Activated naive CD4-positive, alpha-beta T cell treated with anti-CD3 and anti-CD28 coated beads, Interleukin-2, amount 50 U/mL, for 24 hours (primary cell): ENCODE results near the gene ZNF800.
A peak's percentile ranks its signal among the peaks of the same experiment; 100 is the strongest.
"Not testable (repeated sequence)": the region's sequence is repeated elsewhere in the genome, so short reads cannot be mapped to it uniquely, and the experiment has no call there.

Source experiments
- H3K27ac Mint-ChIP-seq: one replicate; pipeline ENCODE4 v1.8.0; 2021; ENCODE audit warnings: mild to moderate bottlenecking, mixed read lengths
- H3K27me3 Mint-ChIP-seq: one replicate; pipeline ENCODE4 v1.8.0; 2021; ENCODE audit warnings: mixed read lengths
- H3K36me3 Mint-ChIP-seq: one replicate; pipeline ENCODE4 v1.8.0; 2021; ENCODE audit warnings: mixed read lengths
- H3K4me1 Mint-ChIP-seq: one replicate; pipeline ENCODE4 v1.8.0; 2021; ENCODE audit warnings: mixed read lengths
- H3K4me3 Mint-ChIP-seq: one replicate; pipeline ENCODE4 v1.8.0; 2021; ENCODE audit warnings: mild to moderate bottlenecking, mixed read lengths
- H3K9me3 Mint-ChIP-seq: one replicate; pipeline ENCODE4 v1.8.0; 2021; ENCODE audit warnings: mixed read lengths

Gene ZNF800

GRCh38 chr7:127392566-127393367, at the start of gene ZNF800:
ZNF800 (minus strand) TSS chr7:127392708; CDS start chr7:127391557, 1,151 bp downstream.
- Mint-ChIP-seq H3K27ac (peak within 1 kb of the TSS; percentile 98), H3K4me3 (peak within 1 kb of the TSS; percentile 99), H3K27me3 (no peaks in the 10 kb centered on the region), H3K9me3 (no peaks in the 10 kb centered on the region), H3K36me3 (peaks cover 26% of the 10 kb centered on the region), H3K4me1 (peaks cover 67% of the 10 kb centered on the region)

GRCh38 chr7:127440206-127440605, 47.7 kb upstream of the ZNF800 start:
- Mint-ChIP-seq H3K4me1 (no peaks in the 10 kb centered on the region), H3K27me3 (peaks cover 2% of the 10 kb centered on the region), H3K36me3 (no peaks in the 10 kb centered on the region), H3K27ac (no peak overlapping the region), H3K9me3 (no peaks in the 10 kb centered on the region), H3K4me3 (no peak overlapping the region)

GRCh38 chr7:127438836-127439235, 46.3 kb upstream of the ZNF800 start:
- peak overlapping the region; percentile 6 for H3K27ac Mint-ChIP-seq
- H3K27me3 Mint-ChIP-seq = peaks cover 2% of the 10 kb centered on the region
- H3K4me3 Mint-ChIP-seq = no peak overlapping the region
- no peaks in the 10 kb centered on the region for H3K4me1 Mint-ChIP-seq
- no peaks in the 10 kb centered on the region for H3K36me3 Mint-ChIP-seq
- no peaks in the 10 kb centered on the region for H3K9me3 Mint-ChIP-seq

- Mint-ChIP-seq H3K9me3 (no peaks in the 10 kb centered on the region), H3K4me3 (no peak overlapping the region), H3K36me3 (no peaks in the 10 kb centered on the region), H3K27ac (no peak overlapping the region), H3K27me3 (peaks cover 2% of the 10 kb centered on the region), H3K4me1 (no peaks in the 10 kb centered on the region)
Observed at GRCh38 chr7:127437837-127438236, 45.3 kb upstream of the ZNF800 start.

GRCh38 chr7:127437241-127437640, 44.7 kb upstream of the ZNF800 start:
- H3K4me1 Mint-ChIP-seq = peaks cover under 1% of the 10 kb centered on the region
- no peak overlapping the region for H3K4me3 Mint-ChIP-seq
- H3K27me3 Mint-ChIP-seq = no peaks in the 10 kb centered on the region
- no peaks in the 10 kb centered on the region for H3K9me3 Mint-ChIP-seq
- no peaks in the 10 kb centered on the region for H3K36me3 Mint-ChIP-seq
- peak overlapping the region; percentile 0 for H3K27ac Mint-ChIP-seq

GRCh38 chr7:127429281-127429680, 36.8 kb upstream of the ZNF800 start:
- not testable (repeated sequence) for H3K27me3 Mint-ChIP-seq, H3K4me3 Mint-ChIP-seq, H3K9me3 Mint-ChIP-seq, H3K27ac Mint-ChIP-seq, H3K36me3 Mint-ChIP-seq
- peaks cover 22% of the 10 kb centered on the region for H3K4me1 Mint-ChIP-seq

GRCh38 chr7:127419196-127419595, 26.7 kb upstream of the ZNF800 start:
- H3K27ac Mint-ChIP-seq = no peak overlapping the region

GRCh38 chr7:127418459-127418858, 26.0 kb upstream of the ZNF800 start:
- H3K9me3 Mint-ChIP-seq = no peaks in the 10 kb centered on the region
- H3K36me3 Mint-ChIP-seq = peaks cover 3% of the 10 kb centered on the region
- H3K27ac Mint-ChIP-seq = no peak overlapping the region
- H3K27me3 Mint-ChIP-seq = no peaks in the 10 kb centered on the region
- H3K4me1 Mint-ChIP-seq = peaks cover 53% of the 10 kb centered on the region
- H3K4me3 Mint-ChIP-seq = no peak overlapping the region

More at GRCh38 chr7:127419196-127419595, 26.7 kb upstream of the ZNF800 start:
- no peak overlapping the region for H3K4me3 Mint-ChIP-seq
- H3K4me1 Mint-ChIP-seq = peaks cover 46% of the 10 kb centered on the region
- peaks cover 3% of the 10 kb centered on the region for H3K36me3 Mint-ChIP-seq
- no peaks in the 10 kb centered on the region for H3K9me3 Mint-ChIP-seq
- H3K27me3 Mint-ChIP-seq = no peaks in the 10 kb centered on the region

GRCh38 chr7:127417346-127417745, 24.8 kb upstream of the ZNF800 start:
- Mint-ChIP-seq H3K9me3 (peaks cover under 1% of the 10 kb centered on the region), H3K36me3 (peaks cover 3% of the 10 kb centered on the region)

GRCh38 chr7:127415060-127415742, 22.7 kb upstream of the ZNF800 start:
- Mint-ChIP-seq H3K4me3 (peak overlapping the region; percentile 75), H3K36me3 (peaks cover 3% of the 10 kb centered on the region), H3K27me3 (no peaks in the 10 kb centered on the region), H3K27ac (peak overlapping the region; percentile 88), H3K4me1 (peaks cover 74% of the 10 kb centered on the region), H3K9me3 (peaks cover 9% of the 10 kb centered on the region)

More at GRCh38 chr7:127417346-127417745, 24.8 kb upstream of the ZNF800 start:
- Mint-ChIP-seq H3K4me1 (peaks cover 65% of the 10 kb centered on the region), H3K27me3 (no peaks in the 10 kb centered on the region), H3K4me3 (peak overlapping the region; percentile 30), H3K27ac (no peak overlapping the region)

- Mint-ChIP-seq H3K27ac (peak overlapping the region; percentile 88), H3K4me1 (peaks cover 77% of the 10 kb centered on the region), H3K9me3 (peaks cover 9% of the 10 kb centered on the region), H3K4me3 (peak overlapping the region; percentile 75), H3K36me3 (peaks cover 3% of the 10 kb centered on the region), H3K27me3 (no peaks in the 10 kb centered on the region)
Observed at GRCh38 chr7:127413962-127414361, 21.5 kb upstream of the ZNF800 start.

- Mint-ChIP-seq H3K27me3 (no peaks in the 10 kb centered on the region), H3K36me3 (peaks cover 2% of the 10 kb centered on the region), H3K9me3 (peaks cover 9% of the 10 kb centered on the region), H3K27ac (peak overlapping the region; percentile 88), H3K4me1 (peaks cover 79% of the 10 kb centered on the region), H3K4me3 (peak overlapping the region; percentile 75)
Observed at GRCh38 chr7:127413326-127413725, 20.8 kb upstream of the ZNF800 start.

- H3K36me3 Mint-ChIP-seq = no peaks in the 10 kb centered on the region
- peaks cover 68% of the 10 kb centered on the region for H3K4me1 Mint-ChIP-seq
- H3K4me3 Mint-ChIP-seq = no peak overlapping the region
- peaks cover 9% of the 10 kb centered on the region for H3K9me3 Mint-ChIP-seq
- H3K27ac Mint-ChIP-seq = no peak overlapping the region
- no peaks in the 10 kb centered on the region for H3K27me3 Mint-ChIP-seq
Observed at GRCh38 chr7:127411176-127411575, 18.7 kb upstream of the ZNF800 start.

GRCh38 chr7:127409629-127410028, 17.1 kb upstream of the ZNF800 start:
- peaks cover 62% of the 10 kb centered on the region for H3K4me1 Mint-ChIP-seq
- H3K27me3 Mint-ChIP-seq = no peaks in the 10 kb centered on the region

GRCh38 chr7:127404286-127405072, 12.0 kb upstream of the ZNF800 start:
- no peaks in the 10 kb centered on the region for H3K27me3 Mint-ChIP-seq
- H3K27ac Mint-ChIP-seq = peak overlapping the region; percentile 85
- peaks cover 46% of the 10 kb centered on the region for H3K4me1 Mint-ChIP-seq
- H3K36me3 Mint-ChIP-seq = no peaks in the 10 kb centered on the region
- H3K4me3 Mint-ChIP-seq = peak overlapping the region; percentile 63
- H3K9me3 Mint-ChIP-seq = no peaks in the 10 kb centered on the region

More at GRCh38 chr7:127409629-127410028, 17.1 kb upstream of the ZNF800 start:
- Mint-ChIP-seq H3K4me3 (no peak overlapping the region), H3K9me3 (peaks cover 9% of the 10 kb centered on the region), H3K27ac (no peak overlapping the region), H3K36me3 (no peaks in the 10 kb centered on the region)
